Body of pancreas (tissue), 4 donors: Measurements from ENCODE around the gene BABAM2.

ENCODE experiments used
- CTCF ChIP-seq, 7 experiments: fragments of 450-650 bp in 4 of 7; fragments of 200-600 bp in 3 of 7; sonication (generic) in 3 of 7; IDR thresholded peaks; one replicate each; pipeline ENCODE4 v1.5.1; 2016 to 2019; ENCODE audit warnings: antibody characterized with exemption in 7 of 7
- POLR2A ChIP-seq, 3 donors: fragments of 450-650 bp; IDR thresholded peaks; one replicate each; pipeline ENCODE4 v1.6.1; 2016; ENCODE audit warnings: antibody characterized with exemption in 3 of 3, mild to moderate bottlenecking in 2 of 3

- TF ChIP-seq CTCF (IDR thresholded peaks at IDR 0.05) = no peak
- no peak for TF ChIP-seq POLR2A (IDR thresholded peaks at IDR 0.05)
These were observed 113.6 kb downstream of the BABAM2 start for GRCh38 chr2:28004086-28004485.
